K562 (cell line): ENCODE data around the gene EFR3B.

ENCODE experiments used
- CEBPB ChIP-seq: fragments of 450-650 bp; IDR thresholded peaks from 2 replicates; pipeline ENCODE4 v1.6.1; 2016; ENCODE audit warnings: missing genetic modification characterization, missing compliant biosample characterization
- HDAC1 ChIP-seq, 2 experiments: fragments of 450-650 bp; IDR thresholded peaks; 2 replicates each; pipeline ENCODE4 v1.6.1; 2016 to 2017; ENCODE audit warnings: inconsistent platforms in 1 of 2, mild to moderate bottlenecking in 1 of 2, moderate library complexity in 1 of 2
- HIVEP1 ChIP-seq: fragments of 250-450 bp; sonication (Bioruptor Pico); IDR thresholded peaks from 2 replicates; pipeline ENCODE4 v1.4.0; 2020; ENCODE audit warnings: mild to moderate bottlenecking
- RBFOX2 ChIP-seq: fragments of 200-400 bp; formaldehyde crosslinking; IDR thresholded peaks from 2 replicates; pipeline ENCODE4 v1.6.1; 2017; ENCODE audit warnings: low read depth, mild to moderate bottlenecking, low read length, moderate library complexity
- RNF2 ChIP-seq: sonication (generic); IDR thresholded peaks from 2 replicates; pipeline ENCODE4 v1.6.1; 2016
- SMARCC2 ChIP-seq: fragments of 450-650 bp; IDR thresholded peaks from 2 replicates; pipeline ENCODE4 v1.6.1; 2017; ENCODE audit warnings: antibody characterized with exemption, moderate library complexity, mild to moderate bottlenecking, low read depth
- SRSF1 ChIP-seq: fragments of 200-400 bp; formaldehyde crosslinking; IDR thresholded peaks from 2 replicates; pipeline ENCODE4 v1.6.1; 2017; ENCODE audit warnings: mild to moderate bottlenecking, low read depth, low read length, moderate library complexity
- WHSC1 ChIP-seq: IDR thresholded peaks from one replicate; pipeline ENCODE4 v1.6.1; 2012; ENCODE audit warnings: low read length, control low read depth, inconsistent platforms
- ZBTB7A ChIP-seq: IDR thresholded peaks from 2 replicates; pipeline ENCODE4 v1.6.1; 2011; ENCODE audit warnings: low read depth, mild to moderate bottlenecking, low read length, moderate library complexity, borderline replicate concordance; ENCODE audit not compliant: control insufficient read depth
- ZFPM2 ChIP-seq: fragments of 250-450 bp; sonication (Bioruptor Pico); IDR thresholded peaks from 2 replicates; pipeline ENCODE4 v1.5.1; 2022; ENCODE audit warnings: mild to moderate bottlenecking
- ZNF707 ChIP-seq: fragments of 250-450 bp; sonication (Bioruptor Pico); conservative IDR thresholded peaks from 2 replicates; pipeline ENCODE4 v1.8.0; 2022; ENCODE audit warnings: inconsistent platforms, mild to moderate bottlenecking, moderate library complexity
- TF ChIP-seq, protein P1 (sequence below), 3 experiments: IDR thresholded peaks in 2 of 3; conservative IDR thresholded peaks in 1 of 3; 2 replicates each; pipeline ENCODE4 v1.5.1; 2011 to 2012; ENCODE audit warnings: low read length in 3 of 3, mild to moderate bottlenecking in 3 of 3, control low read depth in 2 of 3, improper control_type of control experiment in 1 of 3, inconsistent platforms in 1 of 3, low read depth in 1 of 3, mixed read lengths in 1 of 3, moderate library complexity in 1 of 3; ENCODE audit not compliant: insufficient read depth in 2 of 3
- TF ChIP-seq, protein P2 (sequence below): sonication (generic); formaldehyde crosslinking; IDR thresholded peaks from 2 replicates; pipeline ENCODE4 v1.9.0; 2022; ENCODE audit warnings: mild to moderate bottlenecking, missing genetic modification reagents

DNA sequence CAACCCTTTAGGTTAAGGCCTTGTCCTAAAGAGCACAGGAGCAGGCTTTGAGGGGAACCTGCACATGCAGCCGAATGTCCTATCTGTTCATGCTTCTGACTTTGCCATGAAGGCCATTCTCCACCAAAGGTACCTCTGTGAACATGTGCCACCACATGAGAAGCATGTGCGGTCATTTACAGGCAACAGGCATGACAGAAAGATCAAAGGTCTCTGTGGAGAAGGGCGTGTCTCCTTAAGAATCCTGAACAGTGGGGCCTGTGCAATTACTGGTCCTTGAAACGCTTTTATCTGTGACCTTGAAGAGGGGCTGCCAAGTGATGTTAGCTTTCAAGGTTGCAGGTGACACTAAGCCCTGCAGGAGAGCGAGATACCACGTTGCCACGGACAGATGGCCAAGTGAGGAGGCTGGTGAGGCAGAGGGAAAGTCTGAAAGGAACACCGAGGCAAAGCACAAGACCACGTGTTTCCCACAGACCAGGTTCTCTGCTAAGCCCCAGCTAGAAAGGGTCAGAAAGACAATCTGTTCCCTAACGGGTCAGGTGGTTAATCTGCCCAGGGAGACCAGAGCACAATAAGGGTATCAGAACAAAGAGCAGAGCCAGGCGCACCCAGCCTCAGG, 146.0 kb downstream of the EFR3B start:
- TF ChIP-seq, protein P1, sequence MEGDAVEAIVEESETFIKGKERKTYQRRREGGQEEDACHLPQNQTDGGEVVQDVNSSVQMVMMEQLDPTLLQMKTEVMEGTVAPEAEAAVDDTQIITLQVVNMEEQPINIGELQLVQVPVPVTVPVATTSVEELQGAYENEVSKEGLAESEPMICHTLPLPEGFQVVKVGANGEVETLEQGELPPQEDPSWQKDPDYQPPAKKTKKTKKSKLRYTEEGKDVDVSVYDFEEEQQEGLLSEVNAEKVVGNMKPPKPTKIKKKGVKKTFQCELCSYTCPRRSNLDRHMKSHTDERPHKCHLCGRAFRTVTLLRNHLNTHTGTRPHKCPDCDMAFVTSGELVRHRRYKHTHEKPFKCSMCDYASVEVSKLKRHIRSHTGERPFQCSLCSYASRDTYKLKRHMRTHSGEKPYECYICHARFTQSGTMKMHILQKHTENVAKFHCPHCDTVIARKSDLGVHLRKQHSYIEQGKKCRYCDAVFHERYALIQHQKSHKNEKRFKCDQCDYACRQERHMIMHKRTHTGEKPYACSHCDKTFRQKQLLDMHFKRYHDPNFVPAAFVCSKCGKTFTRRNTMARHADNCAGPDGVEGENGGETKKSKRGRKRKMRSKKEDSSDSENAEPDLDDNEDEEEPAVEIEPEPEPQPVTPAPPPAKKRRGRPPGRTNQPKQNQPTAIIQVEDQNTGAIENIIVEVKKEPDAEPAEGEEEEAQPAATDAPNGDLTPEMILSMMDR (IDR thresholded peaks at IDR 0.05 in 2 of 3, conservative IDR thresholded peaks at IDR 0.05 in 1 of 3; ENCODE audit: insufficient read depth in 2 of 3, low read depth in 1 of 3, low read length in 3 of 3), result no peak
- TF ChIP-seq ZBTB7A (no peak), WHSC1 (no peak), HIVEP1 (CRISPR knock-in tag) (no peak), ZFPM2 (no peak), SRSF1 (no peak), RNF2 (no peak), CEBPB (no peak), SMARCC2 (no peak), HDAC1 (IDR thresholded peaks at IDR 0.05) (no peak), ZNF707 (CRISPR knock-in tag) (no peak), RBFOX2 (no peak)
- TF ChIP-seq, protein P2, sequence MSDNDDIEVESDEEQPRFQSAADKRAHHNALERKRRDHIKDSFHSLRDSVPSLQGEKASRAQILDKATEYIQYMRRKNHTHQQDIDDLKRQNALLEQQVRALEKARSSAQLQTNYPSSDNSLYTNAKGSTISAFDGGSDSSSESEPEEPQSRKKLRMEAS, result peak; percentile 49
